HepG2 (cell line): ENCODE data around the gene CCDC93. TPM values are rescaled to one million over a fixed set of nuclear protein-coding genes. Genes with fewer than 3 reads are reported as not detected.

Experiments used
- ATAC-seq: fragments of 200-7000 bp; cut with Tn5 transposase; 3 replicates; pipeline ENCODE4 v1.9.1; 2020; ENCODE audit warnings: mild to moderate bottlenecking, moderate library complexity
- BruUV-seq: library from RNA; stranded (reverse); fragments of 400-500 nt; replicated peaks from 2 replicates; lab custom pipeline; 2021; lab: Mats Ljungman, UMichigan
- CTCF ChIA-PET: fragments of 300-600 bp; formaldehyde crosslinking; extraction: SDS; loops from one replicate; lab custom pipeline; 2021; ENCODE audit warnings: low total read pairs, inconsistent platforms, low intra/inter-chr PET ratio; lab: Yijun Ruan, JAX
- POLR2A ChIA-PET: fragments of 350-600 bp; sonication (Branson Sonifier 250); formaldehyde crosslinking; loops from one replicate; lab custom pipeline; 2020; ENCODE audit warnings: antibody characterized with exemption, inconsistent platforms; lab: Yijun Ruan, JAX
- DNase-seq: peaks from one replicate; pipeline ENCODE4 v3.0.0-alpha.2; 2015; ENCODE audit warnings: low spot score
- FAIRE-seq: peaks from 3 replicates; lab custom pipeline; 2011; peaks lifted over from hg19 to GRCh38; lab: Jason Lieb, UNC
- H2AFZ ChIP-seq: one replicate; pipeline ENCODE4 v1.6.1; 2011; ENCODE audit warnings: low read length, inconsistent platforms
- H3K27ac ChIP-seq: fragments of 300-600 bp; 3 replicates; pipeline ENCODE4 v1.8.0; 2011; ENCODE audit warnings: mixed run types, mild to moderate bottlenecking, mixed read lengths, low read length, inconsistent platforms; ENCODE audit not compliant: insufficient read depth; ENCODE audit errors: extremely low read length
- H3K27me3 ChIP-seq, 2 experiments: fragments of 200-600 bp in 1 of 2; 2 replicates in 1 of 2; 3 replicates in 1 of 2; pipeline versions ENCODE4 v1.6.0 to v1.8.0; 2011; ENCODE audit warnings: low read length in 2 of 2, mild to moderate bottlenecking in 2 of 2, moderate library complexity in 2 of 2, inconsistent platforms in 1 of 2; ENCODE audit not compliant: insufficient read depth in 2 of 2, control insufficient read depth in 1 of 2
- H3K36me3 ChIP-seq, 2 experiments: fragments of 200-600 bp in 1 of 2; replicated peaks in 1 of 2; 2 replicates in 1 of 2; 3 replicates in 1 of 2; pipeline versions ENCODE4 v1.5.1 to v1.8.0; 2011; ENCODE audit warnings: low read length in 2 of 2, inconsistent platforms in 1 of 2; ENCODE audit not compliant: insufficient read depth in 2 of 2, control insufficient read depth in 1 of 2
- H3K4me1 ChIP-seq: 2 replicates; pipeline ENCODE4 v1.5.1; 2012; ENCODE audit warnings: low read length, inconsistent platforms; ENCODE audit not compliant: insufficient read depth
- H3K4me2 ChIP-seq: 2 replicates; pipeline ENCODE4 v1.6.0; 2011; ENCODE audit warnings: low read depth, low read length, inconsistent platforms
- H3K4me3 ChIP-seq, 3 experiments: fragments of 200-600 bp in 1 of 3; sonication (generic), shearing (Covaris generic) in 1 of 3; replicated peaks in 1 of 3; 2 replicates each; pipeline ENCODE4 v1.5.1; 2011 to 2016; ENCODE audit warnings: low read length in 3 of 3, inconsistent platforms in 2 of 3, low read depth in 2 of 3, mild to moderate bottlenecking in 2 of 3, control low read depth in 1 of 3, mixed read lengths in 1 of 3; ENCODE audit not compliant: insufficient read depth in 1 of 3
- H3K79me2 ChIP-seq: one replicate; pipeline ENCODE4 v1.6.1; 2011; ENCODE audit warnings: low read length, inconsistent platforms; ENCODE audit not compliant: insufficient read depth
- H3K9ac ChIP-seq: 2 replicates; pipeline ENCODE4 v1.6.0; 2011; ENCODE audit warnings: mild to moderate bottlenecking, low read depth, low read length, inconsistent platforms; ENCODE audit not compliant: insufficient read depth
- H3K9me3 ChIP-seq: 2 replicates; pipeline ENCODE4 v1.5.1; 2012; ENCODE audit warnings: mild to moderate bottlenecking, low read length
- H4K20me1 ChIP-seq: 2 replicates; pipeline ENCODE4 v1.6.0; 2011; ENCODE audit warnings: inconsistent platforms, mild to moderate bottlenecking, low read length, moderate library complexity; ENCODE audit not compliant: insufficient read depth
- AHR ChIP-seq: IDR thresholded peaks from 2 replicates; pipeline ENCODE4 v1.6.1; 2018; ENCODE audit warnings: missing genetic modification reagents, missing compliant biosample characterization
- BRD4 ChIP-seq: sonication (generic); formaldehyde crosslinking; IDR thresholded peaks from 2 replicates; pipeline ENCODE4 v1.4.0; 2020; ENCODE audit warnings: missing genetic modification reagents
- MAFK ChIP-seq, 2 experiments: IDR thresholded peaks in 1 of 2; conservative IDR thresholded peaks in 1 of 2; 2 replicates each; pipeline ENCODE4 v1.6.1; 2011; ENCODE audit warnings: improper control_type of control experiment in 2 of 2, low read length in 2 of 2
- MAX ChIP-seq: IDR thresholded peaks from 2 replicates; pipeline ENCODE4 v1.6.1; 2012; ENCODE audit warnings: inconsistent platforms
- MTERF4 ChIP-seq: sonication (generic); formaldehyde crosslinking; IDR thresholded peaks from 2 replicates; pipeline ENCODE4 v1.8.0; 2023; ENCODE audit warnings: mild to moderate bottlenecking, missing genetic modification reagents
- NFE2L1 ChIP-seq: sonication (generic); formaldehyde crosslinking; IDR thresholded peaks from 2 replicates; pipeline ENCODE4 v1.4.0; 2020; ENCODE audit warnings: missing genetic modification reagents, mild to moderate bottlenecking, borderline replicate concordance
- POGZ ChIP-seq: sonication (generic); formaldehyde crosslinking; IDR thresholded peaks from 2 replicates; pipeline ENCODE4 v1.4.0; 2020; ENCODE audit warnings: mild to moderate bottlenecking, missing genetic modification reagents
- PRDM4 ChIP-seq: sonication (generic); formaldehyde crosslinking; IDR thresholded peaks from 2 replicates; pipeline ENCODE4 v1.9.0; 2021; ENCODE audit warnings: missing genetic modification reagents, borderline replicate concordance
- SOX6 ChIP-seq, 2 experiments: fragments of 450-650 bp in 1 of 2; sonication (generic) in 1 of 2; formaldehyde crosslinking in 1 of 2; IDR thresholded peaks; 2 replicates each; pipeline versions ENCODE4 v1.4.0 to v1.6.1; 2017 to 2020; ENCODE audit warnings: antibody characterized with exemption in 1 of 2, mild to moderate bottlenecking in 1 of 2, missing genetic modification reagents in 1 of 2
- TERF1 ChIP-seq: sonication (generic); formaldehyde crosslinking; IDR thresholded peaks from 2 replicates; pipeline ENCODE4 v1.8.0; 2022; ENCODE audit warnings: mild to moderate bottlenecking, missing genetic modification reagents, moderate library complexity
- U2AF2 ChIP-seq: fragments of 200-400 bp; formaldehyde crosslinking; IDR thresholded peaks from 2 replicates; pipeline ENCODE4 v1.6.1; 2017; ENCODE audit warnings: low read depth, mild to moderate bottlenecking, low read length
- ZFP36L2 ChIP-seq: sonication (generic); formaldehyde crosslinking; IDR thresholded peaks from 2 replicates; pipeline ENCODE4 v1.4.0; 2020; ENCODE audit warnings: missing genetic modification reagents
- ZNF235 ChIP-seq: sonication (generic); formaldehyde crosslinking; IDR thresholded peaks from 2 replicates; pipeline ENCODE4 v1.8.1; 2023; ENCODE audit warnings: mild to moderate bottlenecking, missing genetic modification reagents, borderline replicate concordance
- ZNF569 ChIP-seq: sonication (generic); formaldehyde crosslinking; IDR thresholded peaks from 2 replicates; pipeline ENCODE4 v1.5.0; 2020; ENCODE audit warnings: mild to moderate bottlenecking, missing genetic modification reagents, moderate library complexity, borderline replicate concordance
- ZNF576 ChIP-seq: sonication (generic); formaldehyde crosslinking; IDR thresholded peaks from 2 replicates; pipeline ENCODE4 v1.4.0; 2020; ENCODE audit warnings: mild to moderate bottlenecking, missing genetic modification reagents
- ZNF850 ChIP-seq: sonication (generic); formaldehyde crosslinking; conservative IDR thresholded peaks from 2 replicates; pipeline ENCODE4 v1.9.0; 2021; ENCODE audit warnings: mild to moderate bottlenecking, missing genetic modification reagents
- ZSCAN20 ChIP-seq: sonication (generic); formaldehyde crosslinking; IDR thresholded peaks from 2 replicates; pipeline ENCODE4 v1.4.0; 2020; ENCODE audit warnings: missing genetic modification reagents, mild to moderate bottlenecking, borderline replicate concordance
- WGBS: methylation state at CpG from one replicate; pipeline ENCODE4 v1.1.6; 2017; ENCODE audit warnings: low lambda C conversion rate; 5-methylcytosine and 5-hydroxymethylcytosine counted together
- in situ Hi-C: cut with HindIII; loops from 2 replicates; pipeline ENCODE4 v1.10.0; 2017; ENCODE audit warnings: low pct_unique_long_range_greater_than_20kb; ENCODE audit not compliant: extremely low pct_ligation_motif_present
- intact Hi-C: fragments of 100-400 bp; cut with micrococcal nuclease; formaldehyde crosslinking; loops from one replicate; pipeline ENCODE4 v1.10.0; 2022; ENCODE audit not compliant: unreplicated experiment
- polyA plus RNA-seq, 8 experiments: library from polyadenylated mRNA; depleted of rRNA in 3 of 8; stranded (reverse) in 7 of 8; unstranded in 1 of 8; fragments of >200 nt; fragmentation: Illumina TruSeq in 4 of 8; extraction: Trizol in 4 of 8; gene quantifications; 2 replicates each; pipeline versions ENCODE4 v1.2.1 to v1.2.3, GENCODE V29; 2011 to 2016; ENCODE audit warnings: low read depth in 4 of 8, missing spikeins in 1 of 8, mixed read lengths in 1 of 8; ENCODE audit not compliant: insufficient read depth in 1 of 8
- total RNA-seq, 5 experiments: library from RNA; depleted of rRNA; stranded (reverse); fragments of >200 nt; fragmentation: Illumina TruSeq; extraction: Trizol; gene quantifications; 2 replicates each; pipeline ENCODE4 v1.2.3, GENCODE V29; 2016; ENCODE audit warnings: low read depth in 1 of 5

CCDC93 gene
- total and polyA plus RNA-seq, 2 of the 13 experiments (the other 11 are each of a cell fraction or from before 2014, with no cell fraction given): 37.2 to 53.2 TPM

GRCh38 chr2:118021356-118021755, 7.5 kb upstream of the CCDC93 start (continued):
- no peak for TF ChIP-seq ZSCAN20 (CRISPR knock-in tag)
- TF ChIP-seq U2AF2: no peak
- no peak for TF ChIP-seq ZNF576 (CRISPR knock-in tag)
- no peak for TF ChIP-seq MAX
- TF ChIP-seq, all 625 proteins: peak for 0

GRCh38 chr2:118019821-118020220, 6.0 kb upstream of the CCDC93 start:
- Histone ChIP-seq H3K27me3 (peaks cover 0 to 4% of the 10 kb centered on the region in 2 experiments; a peak in 2 of 5 replicates), H4K20me1 (no peaks in the 10 kb centered on the region), H3K4me1 (peaks cover 6% of the 10 kb centered on the region; the same call in 1 of the 2 replicates), H3K4me3 (no peak overlapping the region), H3K27ac (no peak overlapping the region), H3K36me3 (no peaks in the 10 kb centered on the region), H3K4me2 (no peak overlapping the region), H2AFZ (no peak overlapping the region), H3K9ac (no peak overlapping the region), H3K79me2 (no peaks in the 10 kb centered on the region), H3K9me3 (no peaks in the 10 kb centered on the region)
- no peak for FAIRE-seq
- DNase-seq: no peak
- intact Hi-C loops: no loop called here
- WGBS: 7% methylated on average over 1 of the region's 1 CpG
- in situ Hi-C loops: no loop called here
- CTCF ChIA-PET: no interaction called here
- POLR2A ChIA-PET: no interaction called here
- no peak for TF ChIP-seq ZNF569 (CRISPR knock-in tag)
- TF ChIP-seq BRD4 (CRISPR knock-in tag): no peak
- no peak for TF ChIP-seq ZNF850 (CRISPR knock-in tag)
- TF ChIP-seq ZFP36L2 (CRISPR knock-in tag): no peak
- TF ChIP-seq TERF1 (CRISPR knock-in tag): no peak
- TF ChIP-seq ZNF235 (CRISPR knock-in tag): no peak
- TF ChIP-seq SOX6 (IDR thresholded peaks at IDR 0.05): no peak
- TF ChIP-seq SOX6 (CRISPR knock-in tag; IDR thresholded peaks at IDR 0.05): no peak
- no peak for TF ChIP-seq AHR
- no peak for TF ChIP-seq NFE2L1 (CRISPR knock-in tag)
- TF ChIP-seq PRDM4 (CRISPR knock-in tag): no peak
- no peak for TF ChIP-seq MTERF4 (CRISPR knock-in tag)
- no peak for TF ChIP-seq POGZ (CRISPR knock-in tag)
- no peak for TF ChIP-seq MAFK (conservative IDR thresholded peaks at IDR 0.05 in 1 of 2, IDR thresholded peaks at IDR 0.05 in 1 of 2; ENCODE audit: low read length in 2 of 2)
- ATAC-seq: no peak
- no TSS peak for BruUV-seq
